ENCODE results near the gene TOPBP1. TPM values are rescaled to one million over a fixed set of nuclear protein-coding genes. Genes with fewer than 3 reads are reported as not detected.
"Not testable (repeated sequence)": the region's sequence is repeated elsewhere in the genome, so short reads cannot be mapped to it uniquely, and the experiment has no call there.

TOPBP1 gene
- total RNA-seq, 1 donor from 2014 or later = 33.9 TPM

GRCh38 chr3:133673746-133674145 lies 12.0 kb upstream of the TOPBP1 start:
- no peak for TF ChIP-seq CTCF (conservative IDR thresholded peaks at IDR 0.05; ENCODE audit: low read depth, low read length)
- no peak for DNase-seq (ENCODE audit: low read depth)
- no peak overlapping the region for H3K4me3 ChIP-seq (ENCODE audit: low read depth, low read length)

GRCh38 chr3:133672461-133672860 lies 10.7 kb upstream of the TOPBP1 start:
- no peak for TF ChIP-seq CTCF (conservative IDR thresholded peaks at IDR 0.05; ENCODE audit: low read depth, low read length)

GRCh38 chr3:133670525-133670995 lies 8.8 kb upstream of the TOPBP1 start:
- no peak overlapping the region for H3K4me3 ChIP-seq (ENCODE audit: low read depth, low read length)
- DNase-seq (ENCODE audit: low read depth) = no peak

More at GRCh38 chr3:133672461-133672860, 10.7 kb upstream of the TOPBP1 start:
- H3K4me3 ChIP-seq (ENCODE audit: low read depth, low read length) = no peak overlapping the region
- no peak for DNase-seq (ENCODE audit: low read depth)

GRCh38 chr3:133669949-133670524 lies 8.3 kb upstream of the TOPBP1 start:
- no peak for TF ChIP-seq CTCF (conservative IDR thresholded peaks at IDR 0.05; ENCODE audit: low read depth, low read length)
- no peak for DNase-seq (ENCODE audit: low read depth)
- H3K4me3 ChIP-seq (ENCODE audit: low read depth, low read length) = no peak overlapping the region

More at GRCh38 chr3:133670525-133670995, 8.8 kb upstream of the TOPBP1 start:
- TF ChIP-seq CTCF (conservative IDR thresholded peaks at IDR 0.05; ENCODE audit: low read depth, low read length) = no peak

- no peak for DNase-seq (ENCODE audit: low read depth)
- no peak for TF ChIP-seq CTCF (conservative IDR thresholded peaks at IDR 0.05; ENCODE audit: low read depth, low read length)
- H3K4me3 ChIP-seq (ENCODE audit: low read depth, low read length) = no peak overlapping the region
Observed at GRCh38 chr3:133667118-133667517, 5.4 kb upstream of the TOPBP1 start.

- DNase-seq (ENCODE audit: low read depth) = not testable (repeated sequence)
Observed at GRCh38 chr3:133665188-133665587, 3.4 kb upstream of the TOPBP1 start.

GRCh38 chr3:133663569-133664313 lies 2.0 kb upstream of the TOPBP1 start:
- no peak for DNase-seq (ENCODE audit: low read depth)
- no peak overlapping the region for H3K4me3 ChIP-seq (ENCODE audit: low read depth, low read length)
- TF ChIP-seq CTCF (conservative IDR thresholded peaks at IDR 0.05; ENCODE audit: low read depth, low read length) = peak; percentile 87

More at GRCh38 chr3:133665188-133665587, 3.4 kb upstream of the TOPBP1 start:
- not testable (repeated sequence) for H3K4me3 ChIP-seq (ENCODE audit: low read depth, low read length)
